ENCODE data around the gene CAND2. TPM values are rescaled to one million over a fixed set of nuclear protein-coding genes. Genes with fewer than 3 reads are reported as not detected.
A peak's percentile ranks its signal among the peaks of the same experiment; 100 is the strongest.

Gene CAND2
- polyA plus RNA-seq, 3 donors = not detected

GRCh38 chr3:12866836-12867235 lies 70.4 kb downstream of the CAND2 start:
- intact Hi-C loops (cut with micrococcal nuclease) = no loop called here
- Histone ChIP-seq H4K20me1 (ENCODE audit: insufficient read depth, low read length) (no peaks in the 10 kb centered on the region), H3K36me3 (replicated peaks in 1 of 2; ENCODE audit: control insufficient read depth in 1 of 2, insufficient read depth in 2 of 2, low read length in 2 of 2) (no peaks in the 10 kb centered on the region), H3K27me3 (ENCODE audit: control insufficient read depth in 2 of 2, insufficient read depth in 2 of 2, low read length in 2 of 2) (peaks cover 5 to 19% of the 10 kb centered on the region in 2 donors), H3K27ac (ENCODE audit: low read depth in 1 of 2, low read length in 2 of 2) (no peak overlapping the region), H3K4me3 (replicated peaks in 1 of 3; ENCODE audit: low read depth in 2 of 3, low read length in 3 of 3) (no peak overlapping the region), H3K79me2 (ENCODE audit: insufficient read depth, low read length) (no peaks in the 10 kb centered on the region), H3K9me3 (replicated peaks in 1 of 2; ENCODE audit: control insufficient read depth in 1 of 2, insufficient read depth in 1 of 2, low read length in 2 of 2) (peaks cover 8 to 16% of the 10 kb centered on the region in 2 donors), H2AFZ (ENCODE audit: insufficient read depth, low read depth, low read length, poor library complexity, severe bottlenecking) (no peak overlapping the region), H3K4me2 (replicated peaks; ENCODE audit: extremely low read depth, low read length, poor library complexity, severe bottlenecking) (no peak overlapping the region), H3K4me1 (ENCODE audit: control insufficient read depth in 1 of 2, insufficient read depth in 2 of 2, low read length in 2 of 2) (peaks cover 15 to 22% of the 10 kb centered on the region in 2 donors), H3K9ac (ENCODE audit: insufficient read depth, low read length, poor library complexity, severe bottlenecking) (no peak overlapping the region)
- Mint-ChIP-seq H3K4me1 (peaks cover 21% of the 10 kb centered on the region), H3K9me3 (peaks cover 13 to 20% (median 19%) of the 10 kb centered on the region in 7 donors), H3K27me3 (ENCODE audit: low read depth in 3 of 3) (peaks cover 20 to 37% (median 34%) of the 10 kb centered on the region in 3 donors), H3K36me3 (peaks cover 0 to 1% of the 10 kb centered on the region in 2 donors), H3K4me3 (no peak overlapping the region), H3K27ac (no peak overlapping the region)
- TF ChIP-seq CTCF (IDR thresholded peaks at IDR 0.05) = no peak
- WGBS (ENCODE audit: insufficient coverage) = 93% methylated on average over 6 of the region's 6 CpGs
- DNase-seq = no peak

- Mint-ChIP-seq H3K9me3 (peaks cover 13 to 20% (median 19%) of the 10 kb centered on the region in 7 donors), H3K27me3 (ENCODE audit: low read depth in 3 of 3) (peaks cover 18 to 37% (median 31%) of the 10 kb centered on the region in 3 donors), H3K4me1 (peaks cover 21% of the 10 kb centered on the region), H3K36me3 (peaks cover 0 to 1% of the 10 kb centered on the region in 2 donors), H3K27ac (peak overlapping the region in 3 of 7 donors; percentile 30 to 77 (median 39)), H3K4me3 (peak overlapping the region; percentile 71 to 92)
- DNase-seq = peak; percentile 80 to 85 (median 85)
- 3% methylated on average over 36 of the region's 45 CpGs for WGBS (ENCODE audit: insufficient coverage)
- Histone ChIP-seq H3K4me3 (replicated peaks in 1 of 3; ENCODE audit: low read depth in 2 of 3, low read length in 3 of 3) (peak overlapping the region; percentile 20 to 68 (median 29)), H3K4me2 (replicated peaks; ENCODE audit: extremely low read depth, low read length, poor library complexity, severe bottlenecking) (peak overlapping the region; percentile 71), H3K27me3 (ENCODE audit: control insufficient read depth in 2 of 2, insufficient read depth in 2 of 2, low read length in 2 of 2) (peaks cover 5 to 19% of the 10 kb centered on the region in 2 donors), H3K79me2 (ENCODE audit: insufficient read depth, low read length) (no peaks in the 10 kb centered on the region), H4K20me1 (ENCODE audit: insufficient read depth, low read length) (no peaks in the 10 kb centered on the region), H3K4me1 (ENCODE audit: control insufficient read depth in 1 of 2, insufficient read depth in 2 of 2, low read length in 2 of 2) (peaks cover 15 to 22% of the 10 kb centered on the region in 2 donors), H2AFZ (ENCODE audit: insufficient read depth, low read depth, low read length, poor library complexity, severe bottlenecking) (peak overlapping the region; percentile 68), H3K9ac (ENCODE audit: insufficient read depth, low read length, poor library complexity, severe bottlenecking) (peak overlapping the region; percentile 21), H3K27ac (ENCODE audit: low read depth in 1 of 2, low read length in 2 of 2) (no peak overlapping the region), H3K9me3 (replicated peaks in 1 of 2; ENCODE audit: control insufficient read depth in 1 of 2, insufficient read depth in 1 of 2, low read length in 2 of 2) (peaks cover 8 to 16% of the 10 kb centered on the region in 2 donors), H3K36me3 (replicated peaks in 1 of 2; ENCODE audit: control insufficient read depth in 1 of 2, insufficient read depth in 2 of 2, low read length in 2 of 2) (no peaks in the 10 kb centered on the region)
- TF ChIP-seq CTCF (IDR thresholded peaks at IDR 0.05) = peak; percentile 93
- intact Hi-C loops (cut with micrococcal nuclease) = loop anchor here (2.0 kb wide), 2 partner anchors 22 to 24 kb away; no protein-coding TSS in a partner anchor
Measured at GRCh38 chr3:12868039-12869034, 71.9 kb downstream of the CAND2 start.
